A549 (cell line): ENCODE data around the gene HSD17B2. TPM values are rescaled to one million over a fixed set of nuclear protein-coding genes. Genes with fewer than 3 reads are reported as not detected.

ENCODE experiments used
- ATAC-seq, 2 experiments: fragments of 200-7000 bp in 1 of 2; fragments of >200 bp in 1 of 2; cut with Nextera tagmentation in 1 of 2; cut with Tn5 transposase in 1 of 2; 3 replicates each; pipeline versions ENCODE4 v1.8.0 to v1.9.1; 2018 to 2020; ENCODE audit warnings: mild to moderate bottlenecking in 1 of 2, moderate library complexity in 1 of 2
- CTCF ChIA-PET: fragments of 300-600 bp; sonication (Branson Sonifier 250); formaldehyde crosslinking; extraction: SDS; loops from one replicate; lab custom pipeline; 2021; ENCODE audit warnings: antibody characterized with exemption, inconsistent platforms; lab: Yijun Ruan, JAX
- POLR2A ChIA-PET: fragments of 350-600 bp; formaldehyde crosslinking; extraction: SDS; loops from one replicate; lab custom pipeline; 2021; ENCODE audit warnings: antibody characterized with exemption, inconsistent platforms; lab: Yijun Ruan, JAX
- DNase-seq, 2 experiments: peaks; one replicate each; pipeline versions ENCODE4 v3.0.0 to v3.0.0-alpha.2; 2011 to 2016; ENCODE audit warnings: low read depth in 1 of 2, low spot score in 1 of 2
- FAIRE-seq: peaks from 2 replicates; lab custom pipeline; 2011; peaks lifted over from hg19 to GRCh38; lab: Jason Lieb, UNC
- H3K27ac ChIP-seq, 2 experiments: fragments of >200 bp; sonication (Bioruptor Twin); formaldehyde crosslinking; 3 replicates each; pipeline ENCODE4 v1.5.1; 2016 to 2017
- H3K4me1 ChIP-seq: fragments of >200 bp; sonication (Bioruptor Twin); formaldehyde crosslinking; 3 replicates; pipeline ENCODE4 v1.6.1; 2016
- H3K4me2 ChIP-seq: fragments of >200 bp; sonication (Bioruptor Twin); formaldehyde crosslinking; 3 replicates; pipeline ENCODE4 v1.6.1; 2016
- H3K4me3 ChIP-seq: fragments of >200 bp; sonication (Bioruptor Twin); formaldehyde crosslinking; 3 replicates; pipeline ENCODE4 v1.5.1; 2016
- H3K9me3 ChIP-seq: fragments of >200 bp; sonication (Bioruptor Twin); formaldehyde crosslinking; 3 replicates; pipeline ENCODE4 v1.6.1; 2016
- BHLHE40 ChIP-seq: IDR thresholded peaks from 2 replicates; pipeline ENCODE4 v1.6.1; 2012; ENCODE audit warnings: low read depth, low read length, inconsistent platforms
- CBX2 ChIP-seq: fragments of 200-600 bp; sonication (generic); IDR thresholded peaks from 2 replicates; pipeline ENCODE4 v1.6.1; 2016; ENCODE audit warnings: low read depth, mild to moderate bottlenecking, borderline replicate concordance
- CEBPB ChIP-seq, 2 experiments: fragments of >200 bp in 1 of 2; sonication (Bioruptor Twin) in 1 of 2; formaldehyde crosslinking in 1 of 2; IDR thresholded peaks; 2 replicates each; pipeline ENCODE4 v1.6.1; 2012 to 2016
- CHD2 ChIP-seq: fragments of 150-350 bp; IDR thresholded peaks from 2 replicates; pipeline ENCODE4 v1.6.1; 2014; ENCODE audit warnings: low read length; ENCODE audit not compliant: partially characterized antibody
- EHMT2 ChIP-seq: fragments of 200-600 bp; sonication (generic); IDR thresholded peaks from 2 replicates; pipeline ENCODE4 v1.6.1; 2016; ENCODE audit warnings: antibody characterized with exemption, low read depth, mild to moderate bottlenecking, moderate library complexity
- EP300 ChIP-seq, 2 experiments: fragments of >200 bp; sonication (Bioruptor Twin); formaldehyde crosslinking; IDR thresholded peaks; 2 replicates in 1 of 2; 3 replicates in 1 of 2; pipeline ENCODE4 v1.6.1; 2016 to 2017
- ESRRA ChIP-seq: fragments of 150-350 bp; IDR thresholded peaks from 2 replicates; pipeline ENCODE4 v1.6.1; 2014; ENCODE audit warnings: mild to moderate bottlenecking, low read length, borderline replicate concordance
- FOSB ChIP-seq: fragments of 250-450 bp; sonication (Bioruptor Pico); IDR thresholded peaks from 2 replicates; pipeline ENCODE4 v1.5.0; 2020; ENCODE audit warnings: mild to moderate bottlenecking, moderate library complexity
- FOXS1 ChIP-seq: fragments of 250-450 bp; sonication (Bioruptor Pico); IDR thresholded peaks from 2 replicates; pipeline ENCODE4 v1.5.0; 2020; ENCODE audit warnings: mild to moderate bottlenecking, moderate library complexity
- HDAC2 ChIP-seq: fragments of 200-600 bp; sonication (generic); IDR thresholded peaks from 2 replicates; pipeline ENCODE4 v1.6.1; 2016
- HEYL ChIP-seq: fragments of 250-450 bp; sonication (Bioruptor Pico); IDR thresholded peaks from 2 replicates; pipeline ENCODE4 v1.8.0; 2021; ENCODE audit warnings: mild to moderate bottlenecking, moderate library complexity
- HOXA7 ChIP-seq: fragments of 250-450 bp; sonication (Bioruptor Pico); IDR thresholded peaks from 2 replicates; pipeline ENCODE4 v1.5.0; 2020; ENCODE audit warnings: mild to moderate bottlenecking, moderate library complexity
- HOXB13 ChIP-seq: fragments of 250-450 bp; sonication (Bioruptor Pico); IDR thresholded peaks from 2 replicates; pipeline ENCODE4 v1.5.0; 2020; ENCODE audit warnings: low read depth, mild to moderate bottlenecking, moderate library complexity
- JUN ChIP-seq, 2 experiments: fragments of >200 bp; sonication (Bioruptor Twin); formaldehyde crosslinking; IDR thresholded peaks; 2 replicates in 1 of 2; 3 replicates in 1 of 2; pipeline ENCODE4 v1.6.1; 2016 to 2017
- JUNB ChIP-seq: fragments of >200 bp; sonication (Bioruptor Twin); formaldehyde crosslinking; IDR thresholded peaks from 2 replicates; pipeline ENCODE4 v1.6.1; 2016
- KDM1A ChIP-seq: fragments of 200-600 bp; sonication (generic); IDR thresholded peaks from 2 replicates; pipeline ENCODE4 v1.6.1; 2016; ENCODE audit warnings: low read depth, mild to moderate bottlenecking
- KDM5A ChIP-seq: fragments of 200-600 bp; sonication (generic); IDR thresholded peaks from 2 replicates; pipeline ENCODE4 v1.6.1; 2016; ENCODE audit warnings: antibody characterized with exemption, mild to moderate bottlenecking
- MAFK ChIP-seq: fragments of 450-650 bp; IDR thresholded peaks from 2 replicates; pipeline ENCODE4 v1.6.1; 2014; ENCODE audit not compliant: partially characterized antibody
- MAZ ChIP-seq: fragments of 150-350 bp; IDR thresholded peaks from 2 replicates; pipeline ENCODE4 v1.6.1; 2014; ENCODE audit warnings: antibody characterized with exemption, low read depth, low read length, borderline replicate concordance
- MYC ChIP-seq: IDR thresholded peaks from 2 replicates; pipeline ENCODE4 v1.6.1; 2012; ENCODE audit warnings: mild to moderate bottlenecking, inconsistent platforms, low read length, improper control_type of control experiment, borderline replicate concordance
- NR3C1 ChIP-seq: fragments of >200 bp; sonication (Bioruptor Twin); formaldehyde crosslinking; IDR thresholded peaks from 3 replicates; pipeline ENCODE4 v1.6.1; 2017
- POLR2A ChIP-seq: IDR thresholded peaks from 2 replicates; pipeline ENCODE4 v1.6.1; 2012; ENCODE audit warnings: mild to moderate bottlenecking, low read length
- RAD21 ChIP-seq, 2 experiments: fragments of >200 bp in 1 of 2; sonication (Bioruptor Twin) in 1 of 2; formaldehyde crosslinking in 1 of 2; IDR thresholded peaks in 1 of 2; conservative IDR thresholded peaks in 1 of 2; 2 replicates in 1 of 2; 3 replicates in 1 of 2; pipeline ENCODE4 v1.6.1; 2012 to 2018; ENCODE audit warnings: inconsistent platforms in 1 of 2
- RARB ChIP-seq: fragments of 250-450 bp; sonication (Bioruptor Pico); IDR thresholded peaks from 2 replicates; pipeline ENCODE4 v1.8.0; 2021; ENCODE audit warnings: mild to moderate bottlenecking, moderate library complexity
- RFX5 ChIP-seq: fragments of 450-650 bp; IDR thresholded peaks from 2 replicates; pipeline ENCODE4 v1.7.1; 2014; ENCODE audit warnings: antibody characterized with exemption, mild to moderate bottlenecking, moderate library complexity
- RNF2 ChIP-seq: fragments of 200-600 bp; sonication (generic); IDR thresholded peaks from 2 replicates; pipeline ENCODE4 v1.6.1; 2016; ENCODE audit warnings: low read depth, mild to moderate bottlenecking, antibody characterized with exemption, moderate library complexity, borderline replicate concordance
- SREBF2 ChIP-seq: fragments of 450-650 bp; IDR thresholded peaks from 2 replicates; pipeline ENCODE4 v1.6.1; 2014; ENCODE audit warnings: mild to moderate bottlenecking, moderate library complexity
- TP53 ChIP-seq: fragments of 250-450 bp; sonication (Bioruptor Pico); IDR thresholded peaks from 2 replicates; pipeline ENCODE4 v1.5.0; 2021; ENCODE audit warnings: mild to moderate bottlenecking, moderate library complexity
- ZFP36 ChIP-seq: fragments of 450-650 bp; IDR thresholded peaks from 2 replicates; pipeline ENCODE4 v1.6.1; 2014; ENCODE audit warnings: borderline replicate concordance; ENCODE audit not compliant: partially characterized antibody
- whole genome bisulfite sequencing: methylation state at CpG from one replicate; pipeline ENCODE4 v1.1.6; 2017; ENCODE audit errors: missing lambda C conversion rate; 5-methylcytosine and 5-hydroxymethylcytosine counted together
- polyA plus RNA-seq, 4 experiments: library from polyadenylated mRNA; depleted of rRNA in 3 of 4; stranded (reverse); fragments of >200 nt; fragmentation: RNase III in 1 of 4; extraction: RNeasy Plus Mini Kit Qiagen cat#74134 plus additional on column Dnase treatment in 1 of 4; gene quantifications; 2 replicates in 3 of 4; 3 replicates in 1 of 4; pipeline ENCODE4 v1.2.3, GENCODE V29; 2011 to 2017
- TF ChIP-seq, protein P1 (sequence below): fragments of >200 bp; sonication (Bioruptor Twin); formaldehyde crosslinking; IDR thresholded peaks from 3 replicates; pipeline ENCODE4 v1.5.1; 2016
- TF ChIP-seq, protein P2 (sequence below): fragments of >200 bp; sonication (Bioruptor Twin); formaldehyde crosslinking; IDR thresholded peaks from 2 replicates; pipeline ENCODE4 v1.6.1; 2016
- TF ChIP-seq, protein P3 (sequence below): fragments of >200 bp; sonication (Bioruptor Twin); formaldehyde crosslinking; IDR thresholded peaks from 3 replicates; pipeline ENCODE4 v1.6.1; 2016
- TF ChIP-seq, protein P4 (sequence below): IDR thresholded peaks from 2 replicates; pipeline ENCODE4 v1.6.1; 2012
- TF ChIP-seq, protein P5 (sequence below): IDR thresholded peaks from 2 replicates; pipeline ENCODE4 v1.6.1; 2012; ENCODE audit warnings: low read depth, borderline replicate concordance

Gene HSD17B2
- polyA plus RNA-seq, 2 of the 4 experiments (the other 2 are of a cell fraction), result 0.03 TPM; not detected in 1

DNA sequence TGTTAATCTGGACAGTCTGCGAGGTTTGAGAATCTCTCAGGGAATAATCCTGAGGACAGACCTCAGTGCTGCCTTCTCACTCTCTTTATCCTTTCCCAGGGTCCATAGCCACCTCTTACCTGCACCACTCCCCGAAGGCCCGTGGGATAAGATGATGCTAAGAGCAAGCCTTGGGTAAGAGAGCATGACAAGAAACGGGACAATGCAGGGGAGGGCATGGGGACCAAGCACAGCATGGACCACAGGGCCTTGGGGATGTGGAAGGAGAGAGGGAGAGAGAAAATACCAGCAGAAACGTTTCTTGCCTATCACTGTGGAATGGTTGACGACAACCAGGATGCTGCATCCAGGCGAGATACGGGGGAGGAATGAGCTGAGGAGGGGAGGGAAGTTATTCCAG lies 15.5 kb upstream of the HSD17B2 start:
- Histone ChIP-seq H3K4me1 (no peaks in the 10 kb centered on the region), H3K4me3 (no peak overlapping the region), H3K9me3 (peaks cover 16% of the 10 kb centered on the region), H3K27ac (no peak overlapping the region), H3K4me2 (no peak overlapping the region)
- TF ChIP-seq MAZ, result no peak
- TF ChIP-seq, protein P1, sequence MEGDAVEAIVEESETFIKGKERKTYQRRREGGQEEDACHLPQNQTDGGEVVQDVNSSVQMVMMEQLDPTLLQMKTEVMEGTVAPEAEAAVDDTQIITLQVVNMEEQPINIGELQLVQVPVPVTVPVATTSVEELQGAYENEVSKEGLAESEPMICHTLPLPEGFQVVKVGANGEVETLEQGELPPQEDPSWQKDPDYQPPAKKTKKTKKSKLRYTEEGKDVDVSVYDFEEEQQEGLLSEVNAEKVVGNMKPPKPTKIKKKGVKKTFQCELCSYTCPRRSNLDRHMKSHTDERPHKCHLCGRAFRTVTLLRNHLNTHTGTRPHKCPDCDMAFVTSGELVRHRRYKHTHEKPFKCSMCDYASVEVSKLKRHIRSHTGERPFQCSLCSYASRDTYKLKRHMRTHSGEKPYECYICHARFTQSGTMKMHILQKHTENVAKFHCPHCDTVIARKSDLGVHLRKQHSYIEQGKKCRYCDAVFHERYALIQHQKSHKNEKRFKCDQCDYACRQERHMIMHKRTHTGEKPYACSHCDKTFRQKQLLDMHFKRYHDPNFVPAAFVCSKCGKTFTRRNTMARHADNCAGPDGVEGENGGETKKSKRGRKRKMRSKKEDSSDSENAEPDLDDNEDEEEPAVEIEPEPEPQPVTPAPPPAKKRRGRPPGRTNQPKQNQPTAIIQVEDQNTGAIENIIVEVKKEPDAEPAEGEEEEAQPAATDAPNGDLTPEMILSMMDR, result no peak
- TF ChIP-seq RFX5, result no peak
- TF ChIP-seq, protein P2, sequence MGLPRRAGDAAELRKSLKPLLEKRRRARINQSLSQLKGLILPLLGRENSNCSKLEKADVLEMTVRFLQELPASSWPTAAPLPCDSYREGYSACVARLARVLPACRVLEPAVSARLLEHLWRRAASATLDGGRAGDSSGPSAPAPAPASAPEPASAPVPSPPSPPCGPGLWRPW, result no peak
- no peak for TF ChIP-seq RNF2
- TF ChIP-seq HEYL, result no peak
- no peak for TF ChIP-seq NR3C1
- no peak for TF ChIP-seq KDM5A
- TF ChIP-seq POLR2A, result no peak
- no peak for TF ChIP-seq MYC
- TF ChIP-seq, protein P3, sequence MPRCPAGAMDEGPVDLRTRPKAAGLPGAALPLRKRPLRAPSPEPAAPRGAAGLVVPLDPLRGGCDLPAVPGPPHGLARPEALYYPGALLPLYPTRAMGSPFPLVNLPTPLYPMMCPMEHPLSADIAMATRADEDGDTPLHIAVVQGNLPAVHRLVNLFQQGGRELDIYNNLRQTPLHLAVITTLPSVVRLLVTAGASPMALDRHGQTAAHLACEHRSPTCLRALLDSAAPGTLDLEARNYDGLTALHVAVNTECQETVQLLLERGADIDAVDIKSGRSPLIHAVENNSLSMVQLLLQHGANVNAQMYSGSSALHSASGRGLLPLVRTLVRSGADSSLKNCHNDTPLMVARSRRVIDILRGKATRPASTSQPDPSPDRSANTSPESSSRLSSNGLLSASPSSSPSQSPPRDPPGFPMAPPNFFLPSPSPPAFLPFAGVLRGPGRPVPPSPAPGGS, result no peak
- no peak for TF ChIP-seq FOSB
- TF ChIP-seq, protein P4, sequence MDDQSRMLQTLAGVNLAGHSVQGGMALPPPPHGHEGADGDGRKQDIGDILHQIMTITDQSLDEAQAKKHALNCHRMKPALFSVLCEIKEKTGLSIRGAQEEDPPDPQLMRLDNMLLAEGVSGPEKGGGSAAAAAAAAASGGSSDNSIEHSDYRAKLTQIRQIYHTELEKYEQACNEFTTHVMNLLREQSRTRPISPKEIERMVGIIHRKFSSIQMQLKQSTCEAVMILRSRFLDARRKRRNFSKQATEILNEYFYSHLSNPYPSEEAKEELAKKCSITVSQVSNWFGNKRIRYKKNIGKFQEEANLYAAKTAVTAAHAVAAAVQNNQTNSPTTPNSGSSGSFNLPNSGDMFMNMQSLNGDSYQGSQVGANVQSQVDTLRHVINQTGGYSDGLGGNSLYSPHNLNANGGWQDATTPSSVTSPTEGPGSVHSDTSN, result no peak
- TF ChIP-seq CEBPB (IDR thresholded peaks at IDR 0.05), result no peak
- no peak for TF ChIP-seq CBX2
- TF ChIP-seq SREBF2, result no peak
- no peak for TF ChIP-seq JUNB
- TF ChIP-seq HOXA7 (CRISPR knock-in tag), result no peak
- no peak for TF ChIP-seq ESRRA
- TF ChIP-seq HDAC2, result no peak
- CTCF ChIA-PET, result interaction anchor here (1.1 kb wide), 1 partner anchor 79 kb away, joined by 3 read pairs; no protein-coding TSS in a partner anchor
- POLR2A ChIA-PET, result no interaction called here
- no peak for FAIRE-seq
- DNase-seq, result no peak
- WGBS, result 2% methylated on average over 8 of the region's 8 CpGs
- ATAC-seq, result no peak

DNA sequence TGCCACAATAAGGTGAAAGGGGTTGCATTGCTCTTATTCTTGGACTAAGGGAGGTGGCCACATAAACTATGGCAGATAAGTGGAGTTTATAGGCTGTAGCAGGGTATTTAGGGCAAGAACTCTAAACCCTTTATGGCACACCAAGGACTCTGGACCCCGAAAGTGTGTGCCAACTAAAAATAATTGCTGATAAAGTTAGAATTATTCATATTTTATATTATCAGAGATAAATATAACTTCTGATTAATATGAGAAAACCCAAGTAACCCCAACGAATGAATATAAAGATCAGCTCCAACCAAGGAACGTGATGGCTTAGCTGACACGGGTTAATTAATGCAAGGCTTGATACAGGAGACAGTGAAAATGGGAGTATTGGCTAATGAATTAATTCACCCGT lies 15.0 kb upstream of the HSD17B2 start:
- POLR2A ChIA-PET, result no interaction called here
- Histone ChIP-seq H3K9me3 (peaks cover 11% of the 10 kb centered on the region; the same call in 2 of the 3 replicates), H3K4me2 (no peak overlapping the region), H3K4me1 (no peaks in the 10 kb centered on the region), H3K4me3 (no peak overlapping the region), H3K27ac (no peak overlapping the region)
- TF ChIP-seq FOXS1 (CRISPR knock-in tag) (no peak), JUNB (no peak), HDAC2 (no peak), BHLHE40 (no peak), ZFP36 (no peak), JUN (IDR thresholded peaks at IDR 0.05) (no peak), EP300 (IDR thresholded peaks at IDR 0.05) (no peak), NR3C1 (no peak), EHMT2 (no peak), RAD21 (conservative IDR thresholded peaks at IDR 0.05 in 1 of 2, IDR thresholded peaks at IDR 0.05 in 1 of 2) (no peak), MAFK (no peak), CHD2 (no peak), HOXB13 (CRISPR knock-in tag) (no peak), KDM1A (no peak), TP53 (no peak), RARB (CRISPR knock-in tag) (no peak)
- TF ChIP-seq, protein P5, sequence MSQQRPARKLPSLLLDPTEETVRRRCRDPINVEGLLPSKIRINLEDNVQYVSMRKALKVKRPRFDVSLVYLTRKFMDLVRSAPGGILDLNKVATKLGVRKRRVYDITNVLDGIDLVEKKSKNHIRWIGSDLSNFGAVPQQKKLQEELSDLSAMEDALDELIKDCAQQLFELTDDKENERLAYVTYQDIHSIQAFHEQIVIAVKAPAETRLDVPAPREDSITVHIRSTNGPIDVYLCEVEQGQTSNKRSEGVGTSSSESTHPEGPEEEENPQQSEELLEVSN, result no peak
- no peak for ATAC-seq
- DNase-seq, result no peak
- CTCF ChIA-PET, result interaction anchor here (0.7 to 1.1 kb wide), 2 partner anchors 80 to 1789 kb away, joined by 3 read pairs; no protein-coding TSS in a partner anchor
- WGBS, result 18% methylated on average over 5 of the region's 5 CpGs
- no peak for FAIRE-seq
